HG03159 (cell line): ENCODE data around the gene TOX2.

Experiments used
- ATAC-seq: cut with Tn5 transposase; IDR thresholded peaks from one replicate; pipeline ENCODE4 v1.9.1; 2021; ENCODE audit warnings: mild to moderate bottlenecking, moderate library complexity; ENCODE audit not compliant: unreplicated experiment

The TOX2 gene, protein sequence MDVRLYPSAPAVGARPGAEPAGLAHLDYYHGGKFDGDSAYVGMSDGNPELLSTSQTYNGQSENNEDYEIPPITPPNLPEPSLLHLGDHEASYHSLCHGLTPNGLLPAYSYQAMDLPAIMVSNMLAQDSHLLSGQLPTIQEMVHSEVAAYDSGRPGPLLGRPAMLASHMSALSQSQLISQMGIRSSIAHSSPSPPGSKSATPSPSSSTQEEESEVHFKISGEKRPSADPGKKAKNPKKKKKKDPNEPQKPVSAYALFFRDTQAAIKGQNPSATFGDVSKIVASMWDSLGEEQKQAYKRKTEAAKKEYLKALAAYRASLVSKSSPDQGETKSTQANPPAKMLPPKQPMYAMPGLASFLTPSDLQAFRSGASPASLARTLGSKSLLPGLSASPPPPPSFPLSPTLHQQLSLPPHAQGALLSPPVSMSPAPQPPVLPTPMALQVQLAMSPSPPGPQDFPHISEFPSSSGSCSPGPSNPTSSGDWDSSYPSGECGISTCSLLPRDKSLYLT

DNA sequence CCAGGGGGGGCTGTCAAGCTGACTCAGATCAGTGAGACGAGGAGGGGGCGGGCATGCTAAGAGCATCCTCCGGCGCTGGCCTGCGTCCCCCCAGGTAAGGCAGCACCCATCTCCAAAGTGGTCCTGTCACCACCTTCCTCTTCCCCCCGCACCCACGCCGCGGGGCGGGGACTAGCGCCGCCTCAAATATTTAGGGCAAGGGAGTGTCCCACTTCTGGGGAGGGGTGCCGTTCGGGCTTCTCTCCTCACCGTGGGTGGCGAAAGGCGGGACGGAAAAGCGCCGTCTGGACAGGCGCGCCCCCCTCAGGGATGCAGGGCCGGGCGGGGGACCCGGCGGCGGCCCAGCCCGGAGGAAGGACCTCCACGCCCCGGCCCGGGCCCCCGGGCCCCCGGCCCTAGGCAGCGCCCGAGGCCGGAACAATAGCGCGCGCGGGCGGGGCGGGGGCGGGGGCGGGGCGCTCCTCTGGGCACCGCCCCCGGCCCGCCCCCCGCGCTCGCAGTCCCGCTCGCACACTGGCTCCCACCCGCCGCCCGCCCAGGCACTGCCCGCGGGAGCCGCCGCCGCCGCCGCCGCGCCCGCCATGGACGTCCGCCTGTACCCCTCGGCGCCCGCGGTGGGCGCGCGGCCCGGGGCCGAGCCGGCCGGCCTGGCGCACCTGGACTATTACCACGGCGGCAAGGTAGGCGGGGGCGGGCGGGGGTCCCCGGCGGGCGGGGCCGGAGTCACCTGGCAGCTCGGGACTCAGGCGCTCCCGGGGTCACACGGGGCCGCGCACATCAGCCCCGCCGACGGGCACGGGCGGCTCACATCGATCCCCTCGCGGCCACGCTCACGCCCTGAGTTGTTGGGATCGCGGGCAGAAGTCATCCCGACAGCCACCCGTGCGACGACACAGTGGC is at the start of gene TOX2:
Gene TOX2, plus strand, starts transcription at position 542 of the 900 bp plus-strand sequence. Its CDS starts 40 bp downstream, at position 582.
- peak; percentile 39 for ATAC-seq

DNA sequence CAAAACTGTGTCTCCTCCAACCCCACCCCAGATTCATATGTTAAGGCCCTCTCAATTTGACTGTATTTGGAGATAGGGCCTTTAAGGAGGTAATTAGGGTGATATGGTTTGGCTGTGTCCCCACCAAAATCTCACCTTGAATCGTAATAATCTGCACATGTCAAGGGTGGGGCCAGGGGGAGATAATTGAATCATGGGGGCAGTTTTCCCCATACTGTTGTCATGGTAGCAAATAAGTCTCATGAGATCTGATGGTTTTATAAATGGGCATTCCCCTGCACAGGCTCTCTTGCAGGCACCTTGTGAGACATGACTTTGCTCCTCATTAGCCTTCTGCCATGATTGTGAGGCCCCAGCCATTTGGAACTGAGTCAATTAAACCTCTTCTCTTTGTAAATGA is 46.6 kb upstream of the TOX2 start:
- no peak for ATAC-seq

- no peak for ATAC-seq
Measured at GRCh38 chr20:43870484-43870883, 44.2 kb upstream of the TOX2 start.

- no peak for ATAC-seq
Measured at GRCh38 chr20:43878776-43879175, 35.9 kb upstream of the TOX2 start.

GRCh38 chr20:43893930-43894329 is 20.7 kb upstream of the TOX2 start:
- no peak for ATAC-seq

GRCh38 chr20:43894491-43894890 is 20.2 kb upstream of the TOX2 start:
- no peak for ATAC-seq

GRCh38 chr20:43895235-43895634 is 19.4 kb upstream of the TOX2 start:
- no peak for ATAC-seq

GRCh38 chr20:43899274-43900120 is 15.2 kb upstream of the TOX2 start:
- ATAC-seq: no peak

DNA sequence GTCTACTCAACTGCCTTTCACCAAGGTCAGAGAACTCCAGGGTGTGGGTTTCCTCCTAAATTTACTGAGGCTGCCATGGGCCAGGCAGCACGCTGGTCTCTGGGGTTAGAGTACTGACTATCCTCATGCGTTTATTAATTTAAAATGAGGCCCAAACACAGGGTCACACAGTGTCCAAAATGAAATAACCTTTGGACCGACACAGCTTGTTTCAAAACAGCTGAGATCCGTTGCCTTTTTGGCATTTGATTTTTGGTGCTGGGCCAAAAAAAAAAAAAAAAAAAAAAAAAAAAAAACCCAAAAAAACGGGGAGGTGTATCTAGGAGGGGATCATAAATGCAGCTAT is 14.6 kb upstream of the TOX2 start:
- ATAC-seq: no peak

GRCh38 chr20:43900496-43900895 is 14.2 kb upstream of the TOX2 start:
- ATAC-seq: no peak

DNA sequence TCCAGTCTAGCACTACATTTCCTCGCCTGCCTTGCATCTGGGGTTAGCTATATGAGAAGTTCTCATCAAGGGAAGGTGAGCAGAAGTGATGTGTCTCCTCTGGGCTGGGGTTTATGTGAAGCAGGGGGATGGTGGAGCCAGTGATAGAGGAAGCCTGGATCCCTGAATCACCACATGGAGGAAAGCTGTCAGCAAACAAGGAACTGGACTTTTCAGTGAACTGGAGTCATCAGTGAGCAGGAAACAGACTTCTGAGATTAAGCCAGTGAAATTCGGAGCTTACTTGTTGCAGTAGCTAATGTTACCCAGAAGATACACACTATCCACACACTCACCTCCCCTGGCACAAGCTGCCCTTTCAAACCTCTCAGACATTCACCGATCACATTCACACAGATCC is 13.4 kb upstream of the TOX2 start:
- no peak for ATAC-seq

GRCh38 chr20:43903953-43904826 is 10.5 kb upstream of the TOX2 start:
- no peak for ATAC-seq

GRCh38 chr20:43904827-43905177 is 9.8 kb upstream of the TOX2 start:
- ATAC-seq: no peak

DNA sequence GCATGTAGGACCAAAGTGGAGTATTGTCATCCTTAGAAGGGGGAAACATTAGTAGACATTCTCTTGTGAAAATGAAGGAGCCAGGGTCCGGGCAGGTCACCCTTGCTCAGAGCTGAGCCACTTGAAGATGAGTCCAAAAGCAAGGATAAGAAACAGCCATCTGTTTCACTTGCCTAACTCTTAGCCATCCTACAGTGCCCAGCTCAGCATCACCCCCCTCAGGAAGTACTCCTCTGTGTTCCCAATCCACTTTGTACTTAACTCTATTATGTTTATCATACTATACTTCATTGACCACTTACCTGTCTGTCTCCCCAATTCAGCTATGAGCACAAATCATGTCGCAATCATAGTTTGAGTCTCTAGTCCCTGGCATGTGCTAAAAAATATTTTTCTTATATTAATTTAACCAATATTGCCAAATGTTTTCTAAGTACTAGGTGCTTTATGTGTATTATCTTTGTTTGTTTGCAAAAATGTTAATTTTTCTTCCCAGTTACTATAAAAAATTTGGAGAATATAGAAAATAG is 8.1 kb upstream of the TOX2 start:
- no peak for ATAC-seq

- ATAC-seq: no peak
Measured at GRCh38 chr20:43909211-43909610, 5.4 kb upstream of the TOX2 start.

DNA sequence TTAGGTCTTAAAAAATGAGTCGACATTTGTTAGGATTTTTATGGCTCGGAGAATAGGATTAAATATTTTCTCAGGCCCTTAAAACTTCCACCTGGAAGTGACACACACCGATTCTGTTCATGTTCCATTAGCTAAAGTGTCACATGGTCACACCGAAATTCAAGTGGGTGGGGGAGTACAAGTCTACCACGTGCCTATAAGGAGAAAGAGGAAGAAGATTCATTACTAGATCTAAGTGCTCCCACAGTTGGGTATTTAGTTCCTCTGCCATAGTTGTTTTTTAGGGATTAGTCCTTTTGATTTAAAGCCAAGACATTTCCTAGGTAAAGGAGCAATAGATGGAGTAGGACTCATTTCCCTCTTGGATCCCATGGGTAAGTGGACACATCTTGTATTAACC is 4.9 kb upstream of the TOX2 start:
- ATAC-seq: no peak

DNA sequence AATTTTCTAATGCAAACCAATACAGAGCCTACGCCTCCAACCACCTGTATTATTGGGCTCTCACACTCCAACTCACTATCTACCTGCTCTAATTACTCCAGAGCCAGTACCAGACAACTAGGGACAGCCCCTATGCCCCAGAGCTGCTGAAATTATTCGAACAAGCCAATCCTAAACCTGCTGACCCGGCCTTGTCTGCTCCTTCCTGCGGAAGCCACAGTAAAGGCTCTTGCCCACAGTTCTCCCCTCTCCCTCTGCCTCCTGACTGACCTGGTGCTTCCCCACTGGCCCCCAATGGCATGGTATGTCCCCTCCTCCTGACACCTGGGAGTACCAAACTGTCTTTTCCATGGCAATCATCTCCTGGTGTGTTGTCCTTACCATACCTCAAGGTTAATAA is 4.1 kb upstream of the TOX2 start:
- ATAC-seq: no peak

DNA sequence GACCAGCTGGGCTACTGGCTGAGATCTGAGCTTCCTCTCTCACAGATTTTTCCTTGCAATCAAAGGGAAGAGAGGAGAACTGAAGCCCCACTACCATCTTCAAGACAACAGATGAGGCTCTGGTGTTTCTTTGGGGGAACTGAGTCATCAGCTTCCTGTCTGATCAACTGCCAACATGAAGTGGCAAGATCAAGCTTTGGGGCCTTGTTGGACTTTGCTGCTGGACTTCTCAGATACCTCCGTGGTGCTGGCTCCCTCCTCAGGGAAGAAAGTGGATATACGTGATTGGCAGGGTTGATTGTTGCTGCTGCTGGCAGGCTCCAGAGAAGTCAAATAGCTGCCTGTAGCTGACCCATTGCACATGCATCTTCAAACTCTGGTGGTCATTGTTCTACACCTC is 3.6 kb upstream of the TOX2 start:
- ATAC-seq: no peak

GRCh38 chr20:43913291-43914025 is 1.2 kb upstream of the TOX2 start:
- ATAC-seq: no peak
